ENCODE results near the gene KDM4C. TPM values are rescaled to one million over a fixed set of nuclear protein-coding genes. Genes with fewer than 3 reads are reported as not detected.

Gene KDM4C
- total and polyA plus RNA-seq, 2 of the 13 experiments (the other 11 are each of a cell fraction or from before 2014, with no cell fraction given), result 19.4 to 23.6 TPM

DNA sequence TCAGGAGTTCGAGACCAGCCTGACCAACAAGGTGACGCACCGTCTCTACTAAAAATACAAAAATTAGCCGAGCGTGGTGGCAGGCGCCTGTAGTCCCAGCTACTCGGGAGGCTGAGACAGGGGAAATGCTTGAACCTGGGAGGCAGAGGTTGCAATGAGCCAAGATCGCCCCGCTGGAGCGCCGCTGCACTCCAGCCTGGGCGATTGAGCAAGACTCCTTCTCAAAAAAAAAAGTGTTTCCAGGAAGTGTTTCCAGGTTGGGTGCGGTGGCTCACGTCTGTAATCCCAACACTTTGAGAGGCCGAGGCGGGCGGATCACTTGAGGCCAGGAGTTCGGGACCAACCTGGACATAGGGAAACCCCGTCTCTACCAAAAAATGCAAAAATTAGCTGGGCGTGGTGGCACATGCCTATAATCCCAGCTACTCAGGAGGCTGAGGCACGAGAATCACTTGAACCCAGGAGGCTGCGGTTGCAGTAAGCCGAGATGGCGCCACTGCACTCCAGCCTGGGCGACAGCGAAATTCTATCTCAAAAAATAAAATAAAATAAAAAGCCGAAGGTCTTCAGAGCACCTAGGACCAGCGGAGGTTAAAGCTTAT is 42.5 kb upstream of the KDM4C start (continued):
- TF ChIP-seq, protein P1, sequence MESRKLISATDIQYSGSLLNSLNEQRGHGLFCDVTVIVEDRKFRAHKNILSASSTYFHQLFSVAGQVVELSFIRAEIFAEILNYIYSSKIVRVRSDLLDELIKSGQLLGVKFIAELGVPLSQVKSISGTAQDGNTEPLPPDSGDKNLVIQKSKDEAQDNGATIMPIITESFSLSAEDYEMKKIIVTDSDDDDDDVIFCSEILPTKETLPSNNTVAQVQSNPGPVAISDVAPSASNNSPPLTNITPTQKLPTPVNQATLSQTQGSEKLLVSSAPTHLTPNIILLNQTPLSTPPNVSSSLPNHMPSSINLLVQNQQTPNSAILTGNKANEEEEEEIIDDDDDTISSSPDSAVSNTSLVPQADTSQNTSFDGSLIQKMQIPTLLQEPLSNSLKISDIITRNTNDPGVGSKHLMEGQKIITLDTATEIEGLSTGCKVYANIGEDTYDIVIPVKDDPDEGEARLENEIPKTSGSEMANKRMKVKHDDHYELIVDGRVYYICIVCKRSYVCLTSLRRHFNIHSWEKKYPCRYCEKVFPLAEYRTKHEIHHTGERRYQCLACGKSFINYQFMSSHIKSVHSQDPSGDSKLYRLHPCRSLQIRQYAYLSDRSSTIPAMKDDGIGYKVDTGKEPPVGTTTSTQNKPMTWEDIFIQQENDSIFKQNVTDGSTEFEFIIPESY (CRISPR knock-in tag; IDR thresholded peaks at IDR 0.05), result peak; percentile 98
- peak; percentile 82 for TF ChIP-seq CEBPG (CRISPR knock-in tag; IDR thresholded peaks at IDR 0.05)
- TF ChIP-seq ZNF441 (CRISPR knock-in tag; IDR thresholded peaks at IDR 0.05; ENCODE audit: borderline replicate concordance), result peak; percentile 2; the same call in 1 of the 2 replicates
- 0 out of 2 replicates have a peak, but pooled peaks have one; percentile 1 for TF ChIP-seq KAT7 (CRISPR knock-in tag; IDR thresholded peaks at IDR 0.05; ENCODE audit: borderline replicate concordance)
- peak; percentile 15; the same call in 1 of the 2 replicates for TF ChIP-seq MED1 (CRISPR knock-in tag; IDR thresholded peaks at IDR 0.05)
- peak; percentile 36; the same call in 1 of the 2 replicates for TF ChIP-seq ETV5 (CRISPR knock-in tag; IDR thresholded peaks at IDR 0.05; ENCODE audit: borderline replicate concordance)
- peak; percentile 94 for TF ChIP-seq ZNF362 (CRISPR knock-in tag; IDR thresholded peaks at IDR 0.05; ENCODE audit: borderline replicate concordance)
- TF ChIP-seq, protein P2, sequence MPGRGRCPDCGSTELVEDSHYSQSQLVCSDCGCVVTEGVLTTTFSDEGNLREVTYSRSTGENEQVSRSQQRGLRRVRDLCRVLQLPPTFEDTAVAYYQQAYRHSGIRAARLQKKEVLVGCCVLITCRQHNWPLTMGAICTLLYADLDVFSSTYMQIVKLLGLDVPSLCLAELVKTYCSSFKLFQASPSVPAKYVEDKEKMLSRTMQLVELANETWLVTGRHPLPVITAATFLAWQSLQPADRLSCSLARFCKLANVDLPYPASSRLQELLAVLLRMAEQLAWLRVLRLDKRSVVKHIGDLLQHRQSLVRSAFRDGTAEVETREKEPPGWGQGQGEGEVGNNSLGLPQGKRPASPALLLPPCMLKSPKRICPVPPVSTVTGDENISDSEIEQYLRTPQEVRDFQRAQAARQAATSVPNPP (CRISPR knock-in tag; IDR thresholded peaks at IDR 0.05), result peak; percentile 9; the same call in 1 of the 2 replicates
- TF ChIP-seq GABPB1 (CRISPR knock-in tag; IDR thresholded peaks at IDR 0.05), result peak; percentile 15; the same call in 1 of the 2 replicates
- TF ChIP-seq, protein P3, sequence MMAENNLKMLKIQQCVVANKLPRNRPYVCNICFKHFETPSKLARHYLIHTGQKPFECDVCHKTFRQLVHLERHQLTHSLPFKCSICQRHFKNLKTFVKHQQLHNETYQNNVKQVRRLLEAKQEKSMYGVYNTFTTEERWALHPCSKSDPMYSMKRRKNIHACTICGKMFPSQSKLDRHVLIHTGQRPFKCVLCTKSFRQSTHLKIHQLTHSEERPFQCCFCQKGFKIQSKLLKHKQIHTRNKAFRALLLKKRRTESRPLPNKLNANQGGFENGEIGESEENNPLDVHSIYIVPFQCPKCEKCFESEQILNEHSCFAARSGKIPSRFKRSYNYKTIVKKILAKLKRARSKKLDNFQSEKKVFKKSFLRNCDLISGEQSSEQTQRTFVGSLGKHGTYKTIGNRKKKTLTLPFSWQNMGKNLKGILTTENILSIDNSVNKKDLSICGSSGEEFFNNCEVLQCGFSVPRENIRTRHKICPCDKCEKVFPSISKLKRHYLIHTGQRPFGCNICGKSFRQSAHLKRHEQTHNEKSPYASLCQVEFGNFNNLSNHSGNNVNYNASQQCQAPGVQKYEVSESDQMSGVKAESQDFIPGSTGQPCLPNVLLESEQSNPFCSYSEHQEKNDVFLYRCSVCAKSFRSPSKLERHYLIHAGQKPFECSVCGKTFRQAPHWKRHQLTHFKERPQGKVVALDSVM (CRISPR knock-in tag; IDR thresholded peaks at IDR 0.05), result peak; percentile 91
- TF ChIP-seq, protein P4, sequence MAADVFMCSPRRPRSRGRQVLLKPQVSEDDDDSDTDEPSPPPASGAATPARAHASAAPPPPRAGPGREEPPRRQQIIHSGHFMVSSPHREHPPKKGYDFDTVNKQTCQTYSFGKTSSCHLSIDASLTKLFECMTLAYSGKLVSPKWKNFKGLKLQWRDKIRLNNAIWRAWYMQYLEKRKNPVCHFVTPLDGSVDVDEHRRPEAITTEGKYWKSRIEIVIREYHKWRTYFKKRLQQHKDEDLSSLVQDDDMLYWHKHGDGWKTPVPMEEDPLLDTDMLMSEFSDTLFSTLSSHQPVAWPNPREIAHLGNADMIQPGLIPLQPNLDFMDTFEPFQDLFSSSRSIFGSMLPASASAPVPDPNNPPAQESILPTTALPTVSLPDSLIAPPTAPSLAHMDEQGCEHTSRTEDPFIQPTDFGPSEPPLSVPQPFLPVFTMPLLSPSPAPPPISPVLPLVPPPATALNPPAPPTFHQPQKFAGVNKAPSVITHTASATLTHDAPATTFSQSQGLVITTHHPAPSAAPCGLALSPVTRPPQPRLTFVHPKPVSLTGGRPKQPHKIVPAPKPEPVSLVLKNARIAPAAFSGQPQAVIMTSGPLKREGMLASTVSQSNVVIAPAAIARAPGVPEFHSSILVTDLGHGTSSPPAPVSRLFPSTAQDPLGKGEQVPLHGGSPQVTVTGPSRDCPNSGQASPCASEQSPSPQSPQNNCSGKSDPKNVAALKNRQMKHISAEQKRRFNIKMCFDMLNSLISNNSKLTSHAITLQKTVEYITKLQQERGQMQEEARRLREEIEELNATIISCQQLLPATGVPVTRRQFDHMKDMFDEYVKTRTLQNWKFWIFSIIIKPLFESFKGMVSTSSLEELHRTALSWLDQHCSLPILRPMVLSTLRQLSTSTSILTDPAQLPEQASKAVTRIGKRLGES (CRISPR knock-in tag; IDR thresholded peaks at IDR 0.05; ENCODE audit: borderline replicate concordance), result 0 out of 2 replicates have a peak, but pooled peaks have one; percentile 19
- peak; percentile 90 for TF ChIP-seq ZNF460 (CRISPR knock-in tag; IDR thresholded peaks at IDR 0.05; ENCODE audit: borderline replicate concordance)
- peak; percentile 39; the same call in 1 of the 2 replicates for TF ChIP-seq ZNF121 (CRISPR knock-in tag; IDR thresholded peaks at IDR 0.05)
- TF ChIP-seq DPF2 (CRISPR knock-in tag; IDR thresholded peaks at IDR 0.05; ENCODE audit: borderline replicate concordance, low read depth), result 0 out of 2 replicates have a peak, but pooled peaks have one; percentile 13
